Mucosa of descending colon (tissue), 3 donors: Measurements from ENCODE around the gene PTP4A1. TPM values are rescaled to one million over a fixed set of nuclear protein-coding genes. Genes with fewer than 3 reads are reported as not detected.

Experiments
- ATAC-seq: fragments of 200-7000 bp; cut with Tn5 transposase; one replicate; pipeline ENCODE4 v1.9.1; 2020; ENCODE audit warnings: mild to moderate bottlenecking, moderate library complexity
- DNase-seq, 3 donors: peaks; one replicate each; pipeline ENCODE4 v3.0.0-alpha.2; 2020
- H3K36me3 ChIP-seq: fragments of 200-600 bp; one replicate; pipeline ENCODE4 v1.8.0; 2021; ENCODE audit warnings: low read depth, mild to moderate bottlenecking
- H3K4me1 ChIP-seq: fragments of 200-600 bp; one replicate; pipeline ENCODE4 v1.8.0; 2021; ENCODE audit warnings: low read depth, mild to moderate bottlenecking
- H3K4me3 ChIP-seq: fragments of 200-600 bp; one replicate; pipeline ENCODE4 v1.8.0; 2021; ENCODE audit warnings: mild to moderate bottlenecking
- H3K9me3 ChIP-seq: fragments of 200-600 bp; one replicate; pipeline ENCODE4 v1.8.0; 2021; ENCODE audit warnings: mild to moderate bottlenecking
- intact Hi-C, 2 donors: fragments of 100-400 bp; cut with DNase I in 1 of 2; cut with micrococcal nuclease in 1 of 2; formaldehyde crosslinking; loops; one replicate each; pipeline versions ENCODE4 v1.11.0 to v1.11.1; 2022; cut with DNase I, micrococcal nuclease
- total RNA-seq, 3 donors: library from RNA; stranded (reverse); fragmentation: NEBNext Ultra II Directional in 2 of 3; extraction: Animal tissue kit (Norgen Biotek cat#: 25700) in 2 of 3; gene quantifications; one replicate each; pipeline versions ENCODE4 v1.2.1 to v1.2.4, GENCODE V29; 2021 to 2023
- TF ChIP-seq, protein P1 (sequence below): fragments of 200-600 bp; IDR thresholded peaks from one replicate; pipeline ENCODE4 v1.8.0; 2022; ENCODE audit warnings: antibody characterized with exemption, mild to moderate bottlenecking
- donor health status: DM: no; HTN: no; CAD: no; lungs with moderate emphysema.
- donor health status: DM: no; HTN: no; CAD: no.
- donor health status: DM: no; HTN: yes; CAD: no.

PTP4A1 gene
- total RNA-seq, 3 donors from 2014 or later, result 112 to 177 (median 147) TPM

DNA sequence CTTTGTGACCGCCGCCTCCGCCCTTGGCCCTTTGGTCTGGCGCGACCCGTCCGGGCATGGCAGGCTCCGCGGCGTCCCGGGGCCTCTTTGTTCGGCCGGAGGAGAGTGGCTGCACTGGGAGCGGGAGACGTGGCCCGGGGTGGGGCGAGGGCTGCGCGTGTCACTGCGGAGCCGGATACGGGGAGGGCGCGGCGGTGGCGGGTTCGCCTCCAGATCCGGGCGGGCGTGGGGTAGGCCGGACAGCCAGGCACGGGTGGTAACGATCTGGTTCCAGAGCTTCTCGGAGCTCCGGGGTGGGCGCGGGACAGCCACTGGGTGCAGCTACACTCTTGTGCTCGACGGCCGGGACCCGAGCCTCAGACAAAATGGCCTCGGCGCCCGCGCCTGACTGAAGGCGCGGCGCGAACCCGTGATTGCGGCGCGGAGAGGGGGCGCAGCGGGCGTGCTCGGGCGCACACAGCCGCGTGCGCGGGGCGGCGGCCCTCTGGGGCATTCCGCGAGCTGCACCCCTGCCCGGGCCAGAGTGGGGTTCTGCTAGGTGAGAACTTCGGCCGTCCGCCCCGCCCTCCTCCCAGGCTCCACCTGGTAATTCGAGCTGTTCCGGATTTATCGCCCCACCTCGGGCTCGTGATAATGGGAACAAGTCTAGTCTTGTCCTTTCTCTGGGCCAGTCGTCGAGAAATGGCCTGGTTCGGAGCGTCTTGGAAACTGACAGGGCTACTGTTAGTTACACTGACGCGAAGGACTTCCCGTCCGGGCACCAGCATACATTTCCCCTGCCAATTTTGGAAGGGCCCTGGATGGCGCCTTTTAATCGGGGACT is 1.0 kb downstream of the PTP4A1 start:
- ATAC-seq, result peak; percentile 71
- Histone ChIP-seq H3K36me3 (no peaks in the 10 kb centered on the region), H3K9me3 (no peaks in the 10 kb centered on the region), H3K4me3 (peak overlapping the region; percentile 94), H3K4me1 (no peaks in the 10 kb centered on the region)
- TF ChIP-seq, protein P1, sequence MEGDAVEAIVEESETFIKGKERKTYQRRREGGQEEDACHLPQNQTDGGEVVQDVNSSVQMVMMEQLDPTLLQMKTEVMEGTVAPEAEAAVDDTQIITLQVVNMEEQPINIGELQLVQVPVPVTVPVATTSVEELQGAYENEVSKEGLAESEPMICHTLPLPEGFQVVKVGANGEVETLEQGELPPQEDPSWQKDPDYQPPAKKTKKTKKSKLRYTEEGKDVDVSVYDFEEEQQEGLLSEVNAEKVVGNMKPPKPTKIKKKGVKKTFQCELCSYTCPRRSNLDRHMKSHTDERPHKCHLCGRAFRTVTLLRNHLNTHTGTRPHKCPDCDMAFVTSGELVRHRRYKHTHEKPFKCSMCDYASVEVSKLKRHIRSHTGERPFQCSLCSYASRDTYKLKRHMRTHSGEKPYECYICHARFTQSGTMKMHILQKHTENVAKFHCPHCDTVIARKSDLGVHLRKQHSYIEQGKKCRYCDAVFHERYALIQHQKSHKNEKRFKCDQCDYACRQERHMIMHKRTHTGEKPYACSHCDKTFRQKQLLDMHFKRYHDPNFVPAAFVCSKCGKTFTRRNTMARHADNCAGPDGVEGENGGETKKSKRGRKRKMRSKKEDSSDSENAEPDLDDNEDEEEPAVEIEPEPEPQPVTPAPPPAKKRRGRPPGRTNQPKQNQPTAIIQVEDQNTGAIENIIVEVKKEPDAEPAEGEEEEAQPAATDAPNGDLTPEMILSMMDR, result no peak
- intact Hi-C loops, result no loop called here
- peak; percentile 93 to 95 (median 95) for DNase-seq

DNA sequence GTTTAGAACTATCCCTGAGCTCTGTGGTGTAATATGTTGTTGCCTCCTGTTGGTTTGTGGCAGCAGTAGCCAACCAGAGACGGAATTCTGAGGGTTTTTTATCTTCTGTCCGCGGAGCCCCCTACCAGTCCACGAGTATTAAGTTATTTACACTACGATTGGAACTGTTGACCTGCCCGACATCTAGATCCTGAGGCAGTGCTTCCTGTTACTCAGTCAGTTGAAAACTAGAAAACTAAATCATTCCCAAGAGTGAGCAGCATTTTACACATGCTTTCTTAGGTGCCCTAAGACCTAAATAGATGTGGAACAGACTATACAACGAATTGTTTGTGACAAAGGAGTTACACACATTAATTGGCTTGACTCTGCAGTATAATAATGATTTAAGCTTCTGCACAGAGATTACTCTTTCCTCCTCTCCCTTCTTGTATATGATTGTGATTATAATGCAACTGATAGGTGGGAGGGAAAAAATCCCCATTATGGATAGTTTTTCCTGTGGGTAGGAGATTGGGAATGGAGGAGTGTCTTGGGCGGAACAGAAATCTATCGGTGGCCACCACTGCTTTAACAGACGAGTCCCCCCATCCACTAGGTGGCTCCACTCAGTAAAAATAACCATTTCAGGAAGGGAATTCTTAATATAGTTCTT is 1.7 kb downstream of the PTP4A1 start:
- H3K9me3 ChIP-seq, result no peaks in the 10 kb centered on the region
- peaks cover 4% of the 10 kb centered on the region for H3K36me3 ChIP-seq
- H3K4me3 ChIP-seq, result peak overlapping the region; percentile 94
- intact Hi-C loops, result no loop called here
- H3K4me1 ChIP-seq, result no peaks in the 10 kb centered on the region
- DNase-seq, result peak in 1 of 3 donors; percentile 82
- peak; percentile 18 for ATAC-seq
- TF ChIP-seq, protein P1, result peak; percentile 30

DNA sequence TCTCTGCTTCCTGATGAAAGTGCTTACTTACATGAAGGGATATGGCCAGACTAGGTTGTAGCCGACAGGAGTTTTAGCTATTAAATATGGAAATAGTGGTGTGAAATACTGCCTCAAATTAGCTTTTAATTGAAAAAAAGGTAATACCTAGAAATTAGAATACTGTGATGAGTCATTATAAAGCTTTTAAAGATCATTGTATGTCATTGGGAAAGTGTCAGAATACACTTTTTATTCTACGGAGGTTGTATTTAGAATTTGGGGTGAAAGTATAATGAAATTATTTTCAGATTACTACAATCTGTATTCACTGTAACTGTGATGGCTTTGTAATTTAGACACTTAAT is 2.2 kb downstream of the PTP4A1 start:
- Histone ChIP-seq H3K4me3 (no peak overlapping the region), H3K4me1 (no peaks in the 10 kb centered on the region), H3K9me3 (no peaks in the 10 kb centered on the region), H3K36me3 (peaks cover 9% of the 10 kb centered on the region)
- ATAC-seq (no peak), DNase-seq (no peak)
- TF ChIP-seq, protein P1, result peak; percentile 0
- intact Hi-C loops, result no loop called here

DNA sequence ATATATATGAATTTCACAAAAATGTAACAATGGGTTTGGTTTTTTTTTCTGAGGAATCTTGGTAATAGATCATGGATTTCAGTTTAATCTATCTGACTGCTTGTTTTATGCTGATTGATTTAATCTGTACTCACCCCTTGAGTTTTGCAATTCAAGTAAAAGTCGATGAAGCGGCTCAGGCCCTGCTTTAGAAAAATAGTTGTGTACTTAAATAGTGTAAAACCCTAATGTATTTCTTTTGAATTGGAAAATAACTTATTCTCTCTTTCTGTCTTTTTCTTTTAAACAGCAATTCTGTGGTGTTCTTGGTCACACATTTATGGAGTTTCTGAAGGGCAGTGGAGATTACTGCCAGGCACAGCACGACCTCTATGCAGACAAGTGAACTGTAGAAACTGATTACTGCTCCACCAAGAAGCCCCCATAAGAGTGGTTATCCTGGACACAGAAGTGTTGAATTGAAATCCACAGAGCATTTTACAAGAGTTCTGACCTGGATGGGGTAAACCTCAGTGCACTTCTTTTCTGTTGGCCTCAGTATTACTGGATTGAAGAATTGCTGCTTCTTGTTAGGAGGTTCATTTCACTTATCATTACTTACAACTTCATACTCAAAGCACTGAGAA is 4.0 kb downstream of the PTP4A1 start:
- H3K36me3 ChIP-seq, result peaks cover 21% of the 10 kb centered on the region
- no peaks in the 10 kb centered on the region for H3K4me1 ChIP-seq
- H3K9me3 ChIP-seq, result no peaks in the 10 kb centered on the region
- no peak for ATAC-seq
- TF ChIP-seq, protein P1, result no peak
- H3K4me3 ChIP-seq, result no peak overlapping the region
- intact Hi-C loops, result no loop called here
- DNase-seq, result no peak

DNA sequence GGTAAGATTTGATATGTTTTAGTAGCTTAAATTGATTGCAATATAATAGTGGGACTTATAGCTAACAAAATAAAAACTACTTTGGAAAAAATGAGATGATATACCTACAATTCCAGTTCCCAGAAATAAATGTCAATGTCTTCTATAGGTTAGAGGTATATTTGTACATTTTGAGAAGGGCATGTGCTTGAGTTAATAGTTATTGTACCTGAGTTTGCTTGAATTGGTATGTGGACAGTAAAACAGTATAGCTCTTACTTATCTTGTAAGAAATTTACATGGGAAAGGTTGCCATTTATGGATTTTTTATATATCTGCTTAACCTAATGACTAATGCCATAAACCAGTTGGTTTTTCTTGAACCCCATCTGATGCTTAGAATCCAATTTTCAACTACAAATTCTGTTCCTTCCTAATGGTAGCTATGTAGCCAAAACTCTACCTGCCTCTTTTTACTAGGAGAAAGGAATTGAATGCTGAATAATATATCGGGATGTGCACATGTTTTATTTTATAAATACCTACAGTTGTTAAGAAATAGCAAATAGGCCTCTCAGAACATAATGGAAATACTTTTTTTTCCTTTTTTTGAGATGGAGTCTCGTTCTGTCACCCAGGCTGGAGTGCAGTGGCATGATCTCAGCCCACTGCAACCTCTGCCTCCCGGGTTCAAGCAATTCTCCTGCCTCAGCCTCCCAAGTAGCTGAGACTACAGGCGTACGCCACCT is 4.9 kb downstream of the PTP4A1 start:
- Histone ChIP-seq H3K36me3 (peaks cover 21% of the 10 kb centered on the region), H3K9me3 (no peaks in the 10 kb centered on the region), H3K4me3 (no peak overlapping the region), H3K4me1 (no peaks in the 10 kb centered on the region)
- intact Hi-C loops, result no loop called here
- TF ChIP-seq, protein P1, result no peak
- ATAC-seq, result no peak
- DNase-seq, result no peak
